ENCODE data around the gene PRRX2.

The PRRX2 gene

DNA sequence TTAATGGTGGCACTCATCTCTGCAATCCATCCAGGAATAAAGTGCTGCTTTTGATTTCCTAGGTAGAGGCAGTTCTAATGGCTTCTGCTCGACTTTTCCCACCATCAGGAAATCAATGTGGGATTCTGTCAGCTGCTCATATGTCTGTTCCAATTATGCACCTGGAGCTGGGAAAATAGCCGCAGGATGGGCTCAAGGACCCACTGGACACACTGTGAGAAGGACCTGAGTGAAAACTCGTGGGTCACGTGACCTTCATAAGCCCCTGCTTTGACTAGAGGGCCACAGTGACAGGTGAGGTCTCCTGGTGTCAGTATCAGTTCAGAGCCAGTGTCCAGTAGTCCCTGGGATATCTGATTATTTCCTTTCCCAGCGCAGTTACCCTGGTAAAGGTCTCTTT lies 105.3 kb downstream of the PRRX2 start:
- DNase-seq (ENCODE audit: low read depth in 2 of 2) = no peak
- H3K4me3 ChIP-seq (replicated peaks in 1 of 2; ENCODE audit: low read depth in 2 of 2, low read length in 2 of 2) = no peak overlapping the region
- TF ChIP-seq, protein P1, sequence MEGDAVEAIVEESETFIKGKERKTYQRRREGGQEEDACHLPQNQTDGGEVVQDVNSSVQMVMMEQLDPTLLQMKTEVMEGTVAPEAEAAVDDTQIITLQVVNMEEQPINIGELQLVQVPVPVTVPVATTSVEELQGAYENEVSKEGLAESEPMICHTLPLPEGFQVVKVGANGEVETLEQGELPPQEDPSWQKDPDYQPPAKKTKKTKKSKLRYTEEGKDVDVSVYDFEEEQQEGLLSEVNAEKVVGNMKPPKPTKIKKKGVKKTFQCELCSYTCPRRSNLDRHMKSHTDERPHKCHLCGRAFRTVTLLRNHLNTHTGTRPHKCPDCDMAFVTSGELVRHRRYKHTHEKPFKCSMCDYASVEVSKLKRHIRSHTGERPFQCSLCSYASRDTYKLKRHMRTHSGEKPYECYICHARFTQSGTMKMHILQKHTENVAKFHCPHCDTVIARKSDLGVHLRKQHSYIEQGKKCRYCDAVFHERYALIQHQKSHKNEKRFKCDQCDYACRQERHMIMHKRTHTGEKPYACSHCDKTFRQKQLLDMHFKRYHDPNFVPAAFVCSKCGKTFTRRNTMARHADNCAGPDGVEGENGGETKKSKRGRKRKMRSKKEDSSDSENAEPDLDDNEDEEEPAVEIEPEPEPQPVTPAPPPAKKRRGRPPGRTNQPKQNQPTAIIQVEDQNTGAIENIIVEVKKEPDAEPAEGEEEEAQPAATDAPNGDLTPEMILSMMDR (IDR thresholded peaks at IDR 0.05; ENCODE audit: low read depth, low read length) = no peak
